ENCODE results near the gene CDY2B. TPM values are rescaled to one million over a fixed set of nuclear protein-coding genes. Genes with fewer than 3 reads are reported as not detected.
"Not testable (repeated sequence)": the region's sequence is repeated elsewhere in the genome, so short reads cannot be mapped to it uniquely, and the experiment has no call there.

The CDY2B gene
- total RNA-seq, 2 donors from 2014 or later, result not detected

DNA sequence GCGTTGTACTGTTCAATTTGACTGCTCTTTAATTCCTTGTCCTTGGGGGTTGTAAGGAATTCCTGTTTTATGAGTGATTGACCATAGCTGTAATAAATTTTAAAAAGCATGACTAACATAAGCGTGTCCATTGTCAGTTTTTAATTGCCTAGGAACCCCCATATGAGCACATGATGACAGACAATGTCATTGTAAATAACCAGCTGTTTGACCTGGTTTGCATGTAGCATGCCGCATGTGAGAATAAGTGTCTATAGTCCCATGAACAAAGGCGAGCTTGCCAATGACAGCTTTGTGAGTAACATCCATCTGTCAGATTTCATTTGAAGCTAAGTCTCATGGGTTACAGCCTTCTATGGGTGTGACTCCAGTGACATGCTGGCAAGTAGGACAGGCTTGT is 30.9 kb downstream of the CDY2B start:
- H3K9me3 ChIP-seq; H3K27me3 ChIP-seq (replicated peaks; ENCODE audit: insufficient read depth); H3K4me1 ChIP-seq (replicated peaks); H3K4me3 ChIP-seq; intact Hi-C loops (cut with DNase I); H3K27ac ChIP-seq; H3K36me3 ChIP-seq; DNase-seq (ENCODE audit: low spot score): not testable (repeated sequence)
- WGBS, result no CpG with 5 or more reads among the region's 4 CpGs

- WGBS, result no CpG with 5 or more reads among the region's 12 CpGs
- H3K27ac ChIP-seq; intact Hi-C loops (cut with DNase I); H3K27me3 ChIP-seq (replicated peaks; ENCODE audit: insufficient read depth); DNase-seq (ENCODE audit: low spot score); H3K36me3 ChIP-seq; H3K4me1 ChIP-seq (replicated peaks); H3K9me3 ChIP-seq; H3K4me3 ChIP-seq: not testable (repeated sequence)
Observed at GRCh38 chrY:17832149-17832548, 47.9 kb downstream of the CDY2B start.

Other genes with a start within 250 kb of the CDY2B start
- not detected for gene CDY2A, start 145.6 kb upstream of the CDY2B start, total RNA-seq